Inflammatory macrophage treated with lipopolysaccharide for 1 hour (primary cell): ENCODE data around the gene SMAD4.
"Not testable (repeated sequence)": the region's sequence is repeated elsewhere in the genome, so short reads cannot be mapped to it uniquely, and the experiment has no call there.

Source experiments
- DNase-seq, 2 donors: peaks; one replicate each; pipeline ENCODE4 v3.0.0-alpha.2; 2020 to 2022

The SMAD4 gene

DNA sequence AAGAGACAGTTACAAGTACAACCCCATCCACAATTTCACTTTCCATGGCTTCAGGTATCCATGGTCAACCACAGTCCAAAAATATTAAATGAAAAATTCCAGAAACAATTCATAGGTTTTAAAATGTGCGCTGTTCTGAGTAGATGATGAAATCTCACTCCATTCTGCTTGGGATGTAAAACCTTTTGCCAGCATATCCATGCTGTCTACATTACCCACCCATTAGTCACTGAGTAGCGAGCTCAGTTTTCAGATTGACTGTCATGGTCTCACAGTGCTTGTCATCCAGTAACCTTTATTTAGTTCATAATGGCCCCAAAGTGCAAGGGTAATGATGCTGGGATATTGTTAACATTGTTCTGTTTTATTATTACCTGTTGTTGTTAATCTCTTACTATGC lies 40.5 kb downstream of the SMAD4 start:
- no peak for DNase-seq

DNA sequence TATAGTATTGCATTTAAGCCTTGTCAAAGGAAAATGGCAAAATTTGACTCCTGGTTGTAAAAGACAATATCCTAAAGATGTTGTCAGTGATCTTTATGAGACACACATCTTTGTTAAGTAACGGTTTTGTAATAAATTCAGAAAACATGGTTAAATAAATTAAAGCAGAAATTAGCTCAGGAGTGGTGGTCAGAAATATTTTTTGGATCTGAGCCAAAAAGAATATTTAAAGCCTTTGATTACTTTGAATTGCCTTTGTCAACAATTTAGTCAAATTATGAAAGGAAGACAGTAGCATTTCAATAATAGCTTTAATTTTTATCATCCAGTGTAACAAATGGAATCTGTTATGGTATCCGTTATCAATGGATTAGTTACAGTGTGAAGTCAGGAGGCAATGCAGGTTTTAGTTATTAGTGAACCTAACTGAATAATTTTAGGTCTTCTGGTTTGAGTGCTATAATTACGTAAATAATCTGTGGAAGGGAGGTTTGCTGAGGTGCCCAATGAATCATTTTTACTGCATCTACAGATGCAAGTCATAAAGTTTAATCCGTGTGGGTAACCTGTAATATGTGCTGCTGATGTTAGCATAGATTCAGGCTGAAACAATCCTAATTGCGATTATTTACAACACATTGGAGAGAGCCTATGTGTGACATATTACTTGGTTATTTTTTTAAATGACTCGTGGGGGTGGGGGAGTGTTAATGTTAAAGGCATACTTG lies 42.7 kb downstream of the SMAD4 start:
- DNase-seq, result no peak

DNA sequence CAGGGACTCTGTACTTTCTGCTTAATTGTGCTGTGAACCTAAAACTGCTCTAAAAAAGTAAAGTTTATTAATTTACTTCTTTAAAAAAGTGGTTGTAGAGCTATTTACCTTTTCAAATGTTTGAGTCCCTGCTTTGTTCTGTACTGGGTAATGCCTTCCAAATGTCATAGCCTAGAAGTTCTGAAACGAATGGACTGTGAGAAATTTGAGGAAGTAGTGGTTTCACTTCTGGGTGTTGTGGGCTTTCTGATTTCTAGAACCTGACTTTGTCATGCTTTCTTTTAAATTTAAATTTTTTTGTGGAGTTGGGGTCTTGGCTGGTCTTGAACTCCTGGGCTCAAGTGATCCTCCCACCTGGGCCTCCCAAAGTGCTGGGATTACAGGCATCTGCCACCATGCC lies 44.6 kb downstream of the SMAD4 start:
- DNase-seq, result peak; percentile 31 to 35

DNA sequence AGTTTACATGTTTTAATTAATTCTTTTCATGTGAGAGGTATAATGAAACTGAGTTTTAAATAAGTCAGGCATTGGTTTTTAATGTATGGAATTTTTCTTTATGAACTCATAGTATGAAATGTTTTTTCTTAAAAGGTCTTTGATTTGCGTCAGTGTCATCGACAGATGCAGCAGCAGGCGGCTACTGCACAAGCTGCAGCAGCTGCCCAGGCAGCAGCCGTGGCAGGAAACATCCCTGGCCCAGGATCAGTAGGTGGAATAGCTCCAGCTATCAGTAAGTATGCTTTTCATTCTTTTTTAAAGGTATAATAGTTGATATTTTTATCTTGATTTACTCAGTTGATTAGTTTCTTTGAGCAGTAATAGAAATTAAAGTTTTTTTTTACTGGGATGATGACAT lies 46.5 kb downstream of the SMAD4 start:
- no peak for DNase-seq

DNA sequence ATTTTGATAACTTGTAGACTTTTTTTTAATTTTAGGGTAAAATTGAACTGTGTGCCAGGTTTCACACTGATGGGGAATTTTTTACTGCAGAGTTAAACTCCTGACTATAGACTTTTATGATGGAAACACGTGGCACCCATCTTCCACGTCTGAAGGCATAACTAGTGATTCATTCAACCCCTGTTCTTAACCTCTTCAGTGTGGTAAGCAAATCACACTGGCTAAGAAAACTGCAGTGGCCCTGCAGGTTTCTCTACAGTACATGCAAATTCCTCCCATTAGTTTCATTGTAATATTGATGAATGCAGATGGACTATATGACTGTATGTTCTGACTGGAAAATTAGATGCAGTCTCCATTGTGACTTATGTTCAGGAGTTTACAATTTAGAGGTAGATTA lies 47.2 kb downstream of the SMAD4 start:
- DNase-seq, result no peak

DNA sequence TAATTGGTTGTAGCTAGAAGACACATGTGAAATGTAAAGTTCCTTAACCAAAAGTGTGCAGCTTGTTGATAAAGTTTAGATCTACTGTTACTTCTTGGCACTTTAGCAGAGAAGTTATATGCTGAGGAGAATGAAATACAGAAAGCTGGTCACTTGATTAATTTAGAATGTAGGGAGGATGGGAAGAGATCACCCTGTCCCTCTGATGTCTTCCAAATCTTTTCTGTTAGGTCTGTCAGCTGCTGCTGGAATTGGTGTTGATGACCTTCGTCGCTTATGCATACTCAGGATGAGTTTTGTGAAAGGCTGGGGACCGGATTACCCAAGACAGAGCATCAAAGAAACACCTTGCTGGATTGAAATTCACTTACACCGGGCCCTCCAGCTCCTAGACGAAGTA lies 48.0 kb downstream of the SMAD4 start:
- DNase-seq, result no peak

DNA sequence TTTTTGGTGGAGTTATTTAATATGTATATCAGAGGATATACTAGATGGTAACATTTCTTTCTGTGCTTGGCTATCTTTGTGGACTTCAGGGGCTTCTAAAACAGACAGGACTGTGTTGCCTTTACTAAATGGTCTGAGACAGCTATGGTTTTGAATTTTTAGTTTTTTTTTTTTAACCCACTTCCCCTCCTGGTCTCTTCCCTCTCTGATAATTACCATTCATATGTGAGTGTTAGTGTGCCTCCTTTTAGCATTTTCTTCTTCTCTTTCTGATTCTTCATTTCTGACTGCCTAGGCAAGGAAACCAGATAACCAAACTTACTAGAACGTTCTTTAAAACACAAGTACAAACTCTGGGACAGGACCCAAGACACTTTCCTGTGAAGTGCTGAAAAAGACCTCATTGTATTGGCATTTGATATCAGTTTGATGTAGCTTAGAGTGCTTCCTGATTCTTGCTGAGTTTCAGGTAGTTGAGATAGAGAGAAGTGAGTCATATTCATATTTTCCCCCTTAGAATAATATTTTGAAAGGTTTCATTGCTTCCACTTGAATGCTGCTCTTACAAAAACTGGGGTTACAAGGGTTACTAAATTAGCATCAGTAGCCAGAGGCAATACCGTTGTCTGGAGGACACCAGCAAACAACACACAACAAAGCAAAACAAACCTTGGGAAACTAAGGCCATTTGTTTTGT lies 52.7 kb downstream of the SMAD4 start:
- no peak for DNase-seq

DNA sequence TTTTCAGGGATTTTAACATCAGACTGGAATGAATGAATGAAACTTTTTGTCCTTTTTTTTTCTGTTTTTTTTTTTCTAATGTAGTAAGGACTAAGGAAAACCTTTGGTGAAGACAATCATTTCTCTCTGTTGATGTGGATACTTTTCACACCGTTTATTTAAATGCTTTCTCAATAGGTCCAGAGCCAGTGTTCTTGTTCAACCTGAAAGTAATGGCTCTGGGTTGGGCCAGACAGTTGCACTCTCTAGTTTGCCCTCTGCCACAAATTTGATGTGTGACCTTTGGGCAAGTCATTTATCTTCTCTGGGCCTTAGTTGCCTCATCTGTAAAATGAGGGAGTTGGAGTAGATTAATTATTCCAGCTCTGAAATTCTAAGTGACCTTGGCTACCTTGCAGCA lies 53.4 kb downstream of the SMAD4 start:
- DNase-seq, result no peak

DNA sequence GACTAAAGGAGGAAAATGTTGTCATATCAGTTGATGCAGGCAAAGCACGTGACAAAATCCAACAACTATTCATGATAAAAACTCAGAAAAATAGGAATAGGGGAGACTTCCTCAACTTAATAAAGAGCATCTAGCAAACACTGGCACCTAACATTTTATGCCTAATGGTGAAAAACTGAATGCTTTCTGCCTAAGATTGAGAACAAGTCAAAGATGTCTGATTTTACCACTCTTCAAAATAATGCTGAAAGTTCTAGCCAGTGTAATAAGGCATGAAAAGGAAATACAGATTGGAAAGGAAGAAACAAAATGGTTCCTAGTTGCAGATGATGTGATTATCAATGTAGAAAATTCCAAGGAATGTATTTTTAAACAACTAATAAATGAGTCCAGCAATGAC lies 58.4 kb downstream of the SMAD4 start:
- no peak for DNase-seq

DNA sequence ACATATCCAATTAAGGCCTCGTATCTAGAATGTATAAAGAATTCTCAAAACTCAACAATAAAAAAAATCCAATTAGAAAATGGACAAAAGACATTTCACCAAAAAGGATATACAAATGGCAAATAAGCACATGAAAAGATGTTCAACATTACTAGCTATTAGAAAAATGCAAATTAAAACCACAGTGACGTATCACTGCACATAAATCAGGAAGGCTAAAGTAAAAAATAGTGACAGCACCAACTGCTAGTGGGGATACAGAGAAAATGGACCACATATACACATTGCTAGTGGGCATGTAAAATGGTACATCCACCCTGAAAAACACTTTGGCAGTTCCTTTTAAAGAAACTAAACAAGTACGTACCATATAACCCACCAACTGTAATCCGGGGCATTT lies 59.7 kb downstream of the SMAD4 start:
- DNase-seq, result no peak

DNA sequence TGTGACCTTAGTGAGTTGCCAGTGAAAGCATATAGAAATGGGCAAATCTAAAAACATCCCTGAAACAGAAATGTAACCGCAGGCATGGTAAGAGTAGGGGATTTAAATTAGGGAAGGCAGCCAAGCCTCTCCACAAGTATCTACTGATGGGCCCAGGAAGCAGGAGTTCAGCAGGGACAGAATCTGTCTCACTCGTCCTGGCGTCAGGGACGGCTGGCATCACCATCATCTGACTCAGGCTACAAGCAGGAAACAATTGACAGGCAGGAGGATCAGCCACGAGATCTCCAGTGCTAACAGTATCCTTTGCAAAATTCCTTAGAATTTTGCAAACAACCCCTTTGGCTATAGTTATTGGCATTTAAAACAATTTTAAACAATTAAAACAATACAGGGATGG lies 61.3 kb downstream of the SMAD4 start:
- DNase-seq, result no peak

DNA sequence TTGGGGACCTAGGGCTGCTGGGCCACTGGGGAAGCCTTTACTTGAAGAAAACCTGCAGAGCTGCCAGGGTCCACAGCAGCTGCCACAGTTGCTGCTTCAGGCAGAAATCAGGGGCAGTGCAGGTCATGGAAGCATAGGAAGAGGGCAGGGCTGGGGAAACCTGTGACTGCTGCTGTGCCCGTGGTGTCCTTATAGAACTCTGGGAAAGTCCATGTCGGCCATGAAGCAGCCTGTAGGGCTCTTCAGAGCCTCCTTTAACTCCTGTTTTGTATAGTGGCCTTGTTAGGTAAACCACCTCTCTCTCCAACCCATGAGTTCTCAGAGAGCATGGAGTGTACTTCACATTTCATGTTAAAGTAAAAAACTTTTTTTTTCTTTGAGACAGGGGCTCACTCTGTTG lies 62.1 kb downstream of the SMAD4 start:
- DNase-seq, result no peak

DNA sequence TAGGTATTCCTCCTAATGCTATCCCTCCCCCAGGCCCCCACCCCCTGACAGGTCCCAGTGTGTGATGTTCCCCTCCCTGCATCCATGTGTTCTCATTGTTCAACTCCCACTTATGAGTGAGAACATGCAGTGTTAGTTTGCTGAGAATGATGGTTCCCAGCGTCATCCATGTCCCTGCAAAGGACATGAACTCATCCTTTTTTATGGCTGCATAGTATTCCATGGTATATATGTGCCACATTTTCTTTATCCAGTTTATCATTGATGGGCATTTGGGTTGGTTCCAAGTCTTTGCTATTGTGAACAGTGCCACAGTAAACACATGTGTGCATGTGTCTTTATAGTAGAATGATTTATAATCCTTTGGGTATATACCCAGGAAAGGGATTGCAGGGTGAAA lies 63.0 kb downstream of the SMAD4 start:
- DNase-seq, result not testable (repeated sequence)

DNA sequence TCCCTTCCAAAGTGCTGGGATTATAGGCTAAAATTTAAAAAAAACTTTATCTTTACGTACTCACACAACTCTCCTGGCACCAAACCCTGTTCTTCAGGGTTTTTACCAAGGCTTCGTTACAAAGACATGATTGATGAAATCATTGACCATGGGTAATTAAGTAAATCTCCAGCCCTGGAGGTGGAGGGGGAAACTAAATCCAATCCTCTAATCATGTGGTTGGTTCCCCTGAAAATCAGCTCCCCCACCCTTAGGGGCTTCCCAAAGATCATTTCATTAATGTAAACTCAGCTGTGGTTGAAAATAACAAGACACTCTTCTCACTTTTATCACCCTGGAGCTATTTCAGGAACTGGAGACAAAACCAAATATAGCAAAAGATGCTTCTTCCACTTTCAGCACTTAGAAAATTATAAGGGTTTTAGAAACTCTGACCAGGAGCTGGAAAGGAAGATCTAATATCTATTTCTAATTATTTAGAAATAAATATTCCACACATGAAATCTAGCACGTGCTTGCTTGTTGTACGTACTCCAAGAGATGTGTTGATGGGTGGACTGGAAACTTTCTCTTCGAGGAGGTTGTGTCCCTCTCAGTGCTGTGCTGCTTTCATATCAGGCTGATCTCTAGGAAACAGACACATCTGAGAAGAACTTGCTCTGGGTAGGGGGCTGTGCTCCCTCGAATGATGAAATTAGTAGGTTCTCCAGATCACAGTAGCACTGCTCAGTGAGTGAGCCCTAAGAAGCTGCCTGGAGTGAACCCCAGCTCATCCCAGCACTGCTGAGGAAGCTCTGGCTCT lies 67.2 kb downstream of the SMAD4 start:
- no peak for DNase-seq

DNA sequence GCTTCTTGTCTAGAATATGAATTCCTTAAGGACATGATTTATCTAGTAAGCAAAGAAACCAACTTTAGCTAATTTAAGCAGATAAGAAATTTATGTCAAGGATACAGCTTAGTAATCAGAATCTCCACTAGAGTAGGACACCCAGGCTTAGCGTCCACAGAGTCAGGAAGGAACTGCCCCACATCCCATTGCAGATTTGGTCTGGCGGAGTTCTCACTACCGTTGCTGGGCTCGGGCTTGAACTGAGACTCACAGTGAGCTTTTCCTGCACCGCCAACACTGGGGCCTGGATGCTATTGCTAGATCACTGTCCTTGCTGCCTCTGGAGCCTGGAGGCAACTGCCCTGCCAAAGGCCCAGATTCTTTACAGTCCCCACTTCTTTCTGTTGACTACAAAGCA lies 68.1 kb downstream of the SMAD4 start:
- DNase-seq, result no peak

DNA sequence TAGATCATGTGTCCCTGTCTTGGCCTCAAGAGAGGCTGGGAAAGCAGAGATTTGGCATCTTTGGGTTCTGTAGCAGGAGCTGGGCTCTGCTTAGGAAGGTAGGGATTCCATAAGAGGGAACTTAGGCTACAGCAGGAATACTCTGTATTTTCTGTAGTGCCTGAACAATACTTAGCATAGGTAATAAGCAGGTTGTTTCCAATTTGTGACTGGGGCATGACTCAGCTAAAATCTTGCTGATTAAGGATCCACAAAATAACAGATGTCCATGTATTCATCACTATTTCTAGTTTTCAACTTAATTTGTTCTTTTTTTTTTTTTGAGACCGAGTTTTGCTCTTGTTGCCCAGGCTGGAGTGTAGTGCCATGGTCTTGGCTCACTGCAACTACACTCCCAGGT lies 68.5 kb downstream of the SMAD4 start:
- no peak for DNase-seq

DNA sequence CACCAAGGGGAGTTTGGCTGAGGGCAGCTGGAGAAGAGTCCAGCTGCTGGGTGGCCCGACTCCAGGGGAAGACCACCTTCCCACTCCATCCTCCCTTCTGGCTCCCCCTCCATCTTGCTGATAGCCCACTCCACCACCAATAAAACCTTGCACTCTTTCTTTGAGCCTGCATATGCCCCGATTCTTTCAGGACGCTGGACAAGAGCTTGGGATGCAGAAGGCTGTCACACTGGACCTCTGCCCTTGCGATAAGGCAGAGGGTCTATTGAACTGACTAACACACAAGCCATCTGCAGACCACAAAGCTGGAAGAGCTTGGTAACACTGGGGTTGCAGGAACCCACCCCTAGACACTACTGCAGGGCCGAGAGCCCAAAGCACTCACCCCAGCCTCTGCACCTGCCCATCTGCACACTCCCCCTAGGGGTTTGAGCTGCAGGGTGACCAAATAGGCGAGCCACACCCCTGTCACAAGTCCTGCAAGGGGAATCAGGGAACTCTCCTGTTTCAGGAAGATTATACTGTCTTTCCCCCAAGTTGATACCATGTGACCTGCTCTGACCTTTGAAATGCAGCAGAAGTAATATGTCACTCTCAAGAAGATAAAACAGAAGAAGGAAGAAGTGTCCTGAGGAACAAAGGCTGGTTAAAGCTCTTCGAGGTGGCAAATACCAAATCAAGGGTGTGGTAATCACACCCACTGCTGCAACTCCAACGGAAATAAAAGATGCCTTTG lies 70.5 kb downstream of the SMAD4 start:
- DNase-seq, result no peak

DNA sequence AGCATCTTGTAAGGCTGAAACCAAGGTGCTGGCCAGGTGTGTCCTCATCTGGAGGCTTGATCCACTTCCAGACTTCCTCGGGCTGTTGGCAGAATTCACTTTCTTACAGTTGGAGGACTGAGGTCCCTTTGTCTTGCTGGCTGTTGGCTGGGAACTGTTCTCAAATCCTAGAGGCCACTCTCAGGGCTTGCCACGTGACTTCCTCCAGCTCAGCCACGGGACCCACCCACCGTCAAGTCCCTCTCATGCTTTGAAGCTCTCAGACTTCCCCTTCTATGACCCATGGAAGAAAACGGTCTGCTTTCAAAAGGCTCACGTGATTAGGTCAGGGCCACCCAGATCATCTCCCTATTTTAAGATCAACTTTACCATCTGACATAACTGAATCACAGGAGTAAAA lies 77.1 kb downstream of the SMAD4 start:
- peak; percentile 12 to 16 for DNase-seq

DNA sequence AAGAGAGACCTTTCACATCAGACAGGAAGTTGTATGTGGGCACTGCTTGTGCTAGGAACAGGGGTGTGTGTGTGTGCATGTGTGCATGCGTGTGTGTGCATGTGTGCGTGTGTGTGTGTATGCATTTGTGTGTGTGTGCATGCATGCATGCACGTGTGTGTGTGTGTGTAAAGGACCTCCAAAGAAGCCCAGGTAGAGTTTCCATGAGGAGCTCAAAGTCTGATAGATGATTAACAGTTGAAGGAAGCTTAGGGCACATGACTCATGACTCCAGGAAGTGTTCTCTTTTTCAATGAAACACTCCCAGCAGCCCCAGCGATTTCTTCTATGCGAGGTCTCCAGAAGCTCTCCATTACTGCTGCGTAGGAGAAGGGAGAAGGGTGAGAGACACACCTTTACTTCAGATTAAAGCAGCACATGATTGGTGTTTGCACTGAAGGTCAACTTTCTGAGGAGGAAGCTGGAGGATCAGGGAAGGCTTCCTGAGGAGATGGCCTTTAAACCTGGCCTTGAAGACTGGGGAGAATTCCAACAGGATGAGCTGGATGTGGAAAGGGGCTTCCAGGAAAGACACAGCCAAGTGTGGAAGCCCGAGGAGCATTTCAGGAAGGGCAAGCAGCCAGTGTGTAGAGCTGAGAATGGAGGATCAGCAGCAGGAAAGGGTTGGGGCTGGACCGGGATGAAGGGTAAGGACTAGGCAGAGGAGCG lies 77.7 kb downstream of the SMAD4 start:
- DNase-seq, result no peak

DNA sequence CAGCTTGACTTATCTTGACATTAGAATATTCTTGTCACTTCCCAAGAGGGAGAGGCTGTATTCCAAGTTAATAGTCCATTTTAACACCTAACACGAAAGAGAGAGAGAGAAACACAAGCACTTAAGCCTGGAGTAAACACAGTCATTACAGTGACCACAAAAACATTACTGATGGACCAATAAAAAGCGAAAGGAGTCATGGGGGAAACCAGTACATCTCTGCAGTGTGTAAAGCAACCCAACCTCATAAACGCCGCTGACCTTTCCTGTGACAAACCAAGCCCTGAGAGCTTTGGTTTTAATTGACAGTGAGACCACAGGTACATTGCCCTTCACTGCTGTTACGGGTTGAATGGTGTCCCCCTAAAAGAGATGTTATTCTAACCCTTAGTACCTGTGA lies 78.3 kb downstream of the SMAD4 start:
- DNase-seq, result no peak

DNA sequence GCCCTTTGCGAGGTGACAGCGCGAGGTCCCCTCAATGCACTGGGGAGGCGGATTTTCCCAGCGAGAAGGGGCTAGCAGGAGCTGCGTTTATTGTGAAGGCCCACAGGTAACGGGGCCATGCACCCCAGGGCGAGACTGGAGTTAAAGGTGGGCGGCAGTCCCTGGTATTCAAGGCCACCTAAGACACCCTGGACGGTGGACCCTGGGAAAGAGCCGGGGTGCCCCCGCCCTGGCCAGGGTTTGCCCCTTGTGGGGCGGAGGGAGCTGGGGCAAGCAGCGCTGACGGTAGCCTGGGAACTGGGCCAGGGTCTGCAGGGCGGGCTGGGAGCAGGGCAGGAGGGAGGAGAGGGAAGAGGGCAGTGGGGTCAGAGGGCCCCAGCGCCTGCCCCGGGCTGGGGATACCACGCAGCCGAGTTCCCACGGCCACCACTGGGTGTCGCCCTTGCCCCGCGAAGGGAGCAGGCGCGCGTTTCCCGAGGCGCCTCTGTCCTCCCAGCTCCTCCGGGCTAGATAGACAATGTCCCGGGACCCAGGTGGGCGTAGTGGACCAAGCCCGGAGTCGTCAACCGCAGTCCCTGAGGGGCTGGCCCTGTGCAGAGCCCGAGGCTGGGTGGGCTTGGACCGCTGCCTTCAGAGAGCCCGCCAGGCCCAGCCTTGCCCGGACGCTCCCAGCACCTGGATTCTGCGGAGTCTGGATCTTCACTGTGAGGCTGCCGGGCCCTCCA lies 80.2 kb downstream of the SMAD4 start:
- DNase-seq, result peak; percentile 10 to 82
